ENCODE measurements around the gene EFEMP2.

The EFEMP2 gene

GRCh38 chr11:65888163-65888814 is 15.7 kb upstream of the EFEMP2 start, which contains the start of gene FIBP:
Gene FIBP, minus strand, starts transcription at chr11:65888471. Its CDS starts 53 bp downstream, at chr11:65888418.
- no peaks in the 10 kb centered on the region for H3K9me3 ChIP-seq
- DNase-seq: peak; percentile 99
- no peaks in the 10 kb centered on the region for H3K27me3 ChIP-seq
- H3K4me3 ChIP-seq (ENCODE audit: low read depth, low read length): peak within 1 kb of the TSS; percentile 77
- peaks cover 28% of the 10 kb centered on the region for H3K36me3 ChIP-seq
- TF ChIP-seq CTCF (IDR thresholded peaks at IDR 0.05; ENCODE audit: low read depth, low read length): peak; percentile 68
- H3K4me1 ChIP-seq: peaks cover 8% of the 10 kb centered on the region

GRCh38 chr11:65887723-65888162 is 15.1 kb upstream of the EFEMP2 start:
- Histone ChIP-seq H3K27me3 (no peaks in the 10 kb centered on the region), H3K4me1 (peaks cover 8% of the 10 kb centered on the region), H3K9me3 (no peaks in the 10 kb centered on the region), H3K4me3 (ENCODE audit: low read depth, low read length) (peak overlapping the region; percentile 77), H3K36me3 (peaks cover 33% of the 10 kb centered on the region)
- no peak for TF ChIP-seq CTCF (IDR thresholded peaks at IDR 0.05; ENCODE audit: low read depth, low read length)
- DNase-seq: no peak

GRCh38 chr11:65886826-65887722 is 14.5 kb upstream of the EFEMP2 start:
- no peak for TF ChIP-seq CTCF (IDR thresholded peaks at IDR 0.05; ENCODE audit: low read depth, low read length)
- peak overlapping the region; percentile 77 for H3K4me3 ChIP-seq (ENCODE audit: low read depth, low read length)
- no peak for DNase-seq
- H3K9me3 ChIP-seq: no peaks in the 10 kb centered on the region
- peaks cover 8% of the 10 kb centered on the region for H3K4me1 ChIP-seq
- H3K27me3 ChIP-seq: no peaks in the 10 kb centered on the region
- H3K36me3 ChIP-seq: peaks cover 35% of the 10 kb centered on the region

- no peak overlapping the region for H3K4me3 ChIP-seq (ENCODE audit: low read depth, low read length)
- H3K27me3 ChIP-seq: no peaks in the 10 kb centered on the region
- DNase-seq: no peak
- no peak for TF ChIP-seq CTCF (IDR thresholded peaks at IDR 0.05; ENCODE audit: low read depth, low read length)
- H3K36me3 ChIP-seq: peaks cover 35% of the 10 kb centered on the region
- no peaks in the 10 kb centered on the region for H3K9me3 ChIP-seq
- H3K4me1 ChIP-seq: peaks cover 8% of the 10 kb centered on the region
Observed at GRCh38 chr11:65885808-65886536, 13.4 kb upstream of the EFEMP2 start.

- TF ChIP-seq CTCF (IDR thresholded peaks at IDR 0.05; ENCODE audit: low read depth, low read length): no peak
- no peaks in the 10 kb centered on the region for H3K9me3 ChIP-seq
- H3K36me3 ChIP-seq: peaks cover 35% of the 10 kb centered on the region
- H3K27me3 ChIP-seq: no peaks in the 10 kb centered on the region
- H3K4me1 ChIP-seq: peaks cover 8% of the 10 kb centered on the region
- H3K4me3 ChIP-seq (ENCODE audit: low read depth, low read length): no peak overlapping the region
- DNase-seq: no peak
Observed at GRCh38 chr11:65885231-65885630, 12.6 kb upstream of the EFEMP2 start.
